GM12865 (cell line): Measurements from ENCODE around the gene SVEP1.

Experiments
- DNase-seq: peaks from one replicate; pipeline ENCODE4 v3.0.0; 2010; ENCODE audit warnings: low read depth
- H3K4me3 ChIP-seq: 2 replicates; pipeline ENCODE4 v1.5.1; 2011; ENCODE audit warnings: mild to moderate bottlenecking, low read depth, low read length, control low read depth
- CTCF ChIP-seq: IDR thresholded peaks from 2 replicates; pipeline ENCODE4 v1.5.1; 2011; ENCODE audit warnings: low read length, control low read depth, low read depth, inconsistent platforms; ENCODE audit not compliant: insufficient read depth; ENCODE audit errors: missing control alignments

SVEP1 gene

GRCh38 chr9:110344821-110345220 lies 234.7 kb downstream of the SVEP1 start:
- no peak overlapping the region for H3K4me3 ChIP-seq
- no peak for TF ChIP-seq CTCF
- no peak for DNase-seq

DNA sequence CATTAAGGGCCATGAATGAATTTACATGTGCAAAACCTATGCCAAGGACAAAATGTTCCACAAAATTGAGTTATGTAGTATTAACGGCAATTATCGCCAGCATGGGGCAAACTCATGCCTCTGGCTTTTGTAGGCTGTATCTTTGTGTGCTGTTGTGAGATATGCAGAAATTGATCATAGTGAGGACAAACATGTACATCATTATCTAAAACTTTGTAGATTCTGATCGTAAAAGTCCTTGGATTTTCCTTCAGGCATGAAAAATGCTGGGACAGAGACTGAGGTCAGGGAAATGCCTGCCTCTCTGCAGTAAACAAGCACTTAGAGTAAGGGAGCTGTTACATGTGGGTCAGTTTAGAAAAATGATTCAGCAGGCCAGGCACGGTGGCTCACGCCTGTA lies 236.0 kb downstream of the SVEP1 start:
- TF ChIP-seq CTCF = no peak
- DNase-seq = no peak
- no peak overlapping the region for H3K4me3 ChIP-seq

- DNase-seq = peak; percentile 11
Observed at GRCh38 chr9:110340306-110340705, 239.2 kb downstream of the SVEP1 start.

DNA sequence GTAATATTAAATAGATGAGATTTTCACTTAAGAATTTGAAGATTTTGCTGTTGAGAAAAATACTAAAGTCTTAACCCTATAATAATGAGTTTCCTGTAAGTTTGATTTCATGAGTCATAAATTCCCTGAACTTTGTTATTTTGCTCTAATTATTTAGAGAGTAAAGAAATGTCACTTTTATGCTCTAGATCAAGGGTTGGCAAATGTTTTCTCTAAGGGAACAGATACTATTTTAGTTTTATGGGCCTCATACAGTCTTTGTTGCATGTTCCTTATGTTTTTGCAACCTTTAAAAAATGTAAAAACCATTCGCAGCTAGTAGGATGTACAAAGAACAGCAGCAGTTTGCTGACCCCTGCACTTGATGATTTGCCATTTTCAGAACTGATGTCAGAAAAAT lies 241.4 kb downstream of the SVEP1 start:
- TF ChIP-seq CTCF = no peak
- H3K4me3 ChIP-seq = no peak overlapping the region
- no peak for DNase-seq

More at GRCh38 chr9:110340306-110340705, 239.2 kb downstream of the SVEP1 start:
- H3K4me3 ChIP-seq = no peak overlapping the region
- peak; percentile 16 for TF ChIP-seq CTCF

GRCh38 chr9:110337727-110338126 lies 241.8 kb downstream of the SVEP1 start, which contains the start of gene TXNDC8:
Gene TXNDC8, minus strand, starts transcription at chr9:110337863.
- no peak for TF ChIP-seq CTCF
- no peak within 1 kb of the TSS for H3K4me3 ChIP-seq
- DNase-seq = no peak

- no peak for DNase-seq
- no peak overlapping the region for H3K4me3 ChIP-seq
- TF ChIP-seq CTCF = no peak
Observed at GRCh38 chr9:110336363-110336762, 243.2 kb downstream of the SVEP1 start.

- DNase-seq = peak; percentile 4
- no peak for TF ChIP-seq CTCF
- no peak overlapping the region for H3K4me3 ChIP-seq
Observed at GRCh38 chr9:110334871-110335270, 244.7 kb downstream of the SVEP1 start.
